ENCODE results near the gene C5orf15. TPM values are rescaled to one million over a fixed set of nuclear protein-coding genes. Genes with fewer than 3 reads are reported as not detected.

The C5orf15 gene
- total and polyA plus RNA-seq, 2 experiments from 2014 or later: 37.7 to 61.4 TPM

DNA sequence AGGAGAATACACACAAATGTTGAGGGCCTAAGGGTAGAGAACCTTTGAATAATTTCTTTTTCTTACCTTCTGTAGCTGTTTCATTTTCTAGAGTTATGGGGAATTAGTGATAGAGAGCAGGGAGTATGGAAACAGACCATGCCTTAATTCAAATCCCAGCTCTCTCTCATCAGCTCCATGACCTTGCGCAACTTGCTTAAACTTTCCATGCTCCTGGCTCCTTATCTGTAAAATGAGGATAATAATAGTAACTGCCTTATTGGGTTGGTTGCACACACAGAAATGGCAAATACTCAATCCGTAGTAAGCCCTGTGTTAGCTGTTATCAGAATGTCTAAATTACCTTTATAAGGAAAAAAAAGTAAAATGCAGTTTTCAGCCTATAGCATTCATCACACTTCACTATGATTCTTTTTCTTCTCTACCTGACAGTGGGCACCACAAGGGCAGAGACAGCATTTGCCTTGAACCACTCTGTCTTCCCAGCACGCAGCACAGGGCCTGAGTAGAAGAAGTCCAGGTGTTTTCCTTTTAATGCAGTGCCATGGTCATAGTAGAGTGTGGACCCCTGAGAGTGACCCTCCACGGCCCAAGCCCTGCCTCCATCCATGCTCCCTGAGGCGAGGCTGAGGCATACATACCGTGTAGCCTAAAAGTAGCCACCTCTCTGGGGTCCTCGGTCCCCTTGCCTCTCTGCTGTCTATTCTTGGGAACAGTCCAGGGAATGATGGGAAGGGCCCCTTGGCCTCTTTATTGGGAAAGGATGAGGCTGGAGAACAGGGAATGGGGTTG lies 17.4 kb downstream of the C5orf15 start:
- no peaks in the 10 kb centered on the region for H3F3A ChIP-seq (replicated peaks; ENCODE audit: low read depth)
- no peaks in the 10 kb centered on the region for H3K4me1 ChIP-seq (ENCODE audit: insufficient read depth)
- no peak overlapping the region for H2AFZ ChIP-seq
- peaks cover 10% of the 10 kb centered on the region for H3K4me1 Mint-ChIP-seq
- H3K9me3 Mint-ChIP-seq: no peaks in the 10 kb centered on the region
- H3K36me3 ChIP-seq (ENCODE audit: insufficient read depth): no peaks in the 10 kb centered on the region
- no peaks in the 10 kb centered on the region; the same call in 1 of the 2 replicates for H3K9me2 ChIP-seq (ENCODE audit: insufficient read depth)
- H3K4me3 Mint-ChIP-seq: no peak overlapping the region
- H3K27ac Mint-ChIP-seq: no peak overlapping the region
- no peak overlapping the region for H3K27ac ChIP-seq (ENCODE audit: low read depth)
- no peak for TF ChIP-seq CREB1 (CRISPR knock-in tag; IDR thresholded peaks at IDR 0.05; ENCODE audit: low read depth)
- TF ChIP-seq, protein P1, sequence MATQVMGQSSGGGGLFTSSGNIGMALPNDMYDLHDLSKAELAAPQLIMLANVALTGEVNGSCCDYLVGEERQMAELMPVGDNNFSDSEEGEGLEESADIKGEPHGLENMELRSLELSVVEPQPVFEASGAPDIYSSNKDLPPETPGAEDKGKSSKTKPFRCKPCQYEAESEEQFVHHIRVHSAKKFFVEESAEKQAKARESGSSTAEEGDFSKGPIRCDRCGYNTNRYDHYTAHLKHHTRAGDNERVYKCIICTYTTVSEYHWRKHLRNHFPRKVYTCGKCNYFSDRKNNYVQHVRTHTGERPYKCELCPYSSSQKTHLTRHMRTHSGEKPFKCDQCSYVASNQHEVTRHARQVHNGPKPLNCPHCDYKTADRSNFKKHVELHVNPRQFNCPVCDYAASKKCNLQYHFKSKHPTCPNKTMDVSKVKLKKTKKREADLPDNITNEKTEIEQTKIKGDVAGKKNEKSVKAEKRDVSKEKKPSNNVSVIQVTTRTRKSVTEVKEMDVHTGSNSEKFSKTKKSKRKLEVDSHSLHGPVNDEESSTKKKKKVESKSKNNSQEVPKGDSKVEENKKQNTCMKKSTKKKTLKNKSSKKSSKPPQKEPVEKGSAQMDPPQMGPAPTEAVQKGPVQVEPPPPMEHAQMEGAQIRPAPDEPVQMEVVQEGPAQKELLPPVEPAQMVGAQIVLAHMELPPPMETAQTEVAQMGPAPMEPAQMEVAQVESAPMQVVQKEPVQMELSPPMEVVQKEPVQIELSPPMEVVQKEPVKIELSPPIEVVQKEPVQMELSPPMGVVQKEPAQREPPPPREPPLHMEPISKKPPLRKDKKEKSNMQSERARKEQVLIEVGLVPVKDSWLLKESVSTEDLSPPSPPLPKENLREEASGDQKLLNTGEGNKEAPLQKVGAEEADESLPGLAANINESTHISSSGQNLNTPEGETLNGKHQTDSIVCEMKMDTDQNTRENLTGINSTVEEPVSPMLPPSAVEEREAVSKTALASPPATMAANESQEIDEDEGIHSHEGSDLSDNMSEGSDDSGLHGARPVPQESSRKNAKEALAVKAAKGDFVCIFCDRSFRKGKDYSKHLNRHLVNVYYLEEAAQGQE (IDR thresholded peaks at IDR 0.05; ENCODE audit: unreplicated experiment): no peak
- TF ChIP-seq ZNF114 (CRISPR knock-in tag; IDR thresholded peaks at IDR 0.05): no peak
- TF ChIP-seq ZNF331 (CRISPR knock-in tag; IDR thresholded peaks at IDR 0.05; ENCODE audit: low read depth): no peak
- no peak for TF ChIP-seq STAT1 (IDR thresholded peaks at IDR 0.05; ENCODE audit: unreplicated experiment)
- TF ChIP-seq, protein P2, sequence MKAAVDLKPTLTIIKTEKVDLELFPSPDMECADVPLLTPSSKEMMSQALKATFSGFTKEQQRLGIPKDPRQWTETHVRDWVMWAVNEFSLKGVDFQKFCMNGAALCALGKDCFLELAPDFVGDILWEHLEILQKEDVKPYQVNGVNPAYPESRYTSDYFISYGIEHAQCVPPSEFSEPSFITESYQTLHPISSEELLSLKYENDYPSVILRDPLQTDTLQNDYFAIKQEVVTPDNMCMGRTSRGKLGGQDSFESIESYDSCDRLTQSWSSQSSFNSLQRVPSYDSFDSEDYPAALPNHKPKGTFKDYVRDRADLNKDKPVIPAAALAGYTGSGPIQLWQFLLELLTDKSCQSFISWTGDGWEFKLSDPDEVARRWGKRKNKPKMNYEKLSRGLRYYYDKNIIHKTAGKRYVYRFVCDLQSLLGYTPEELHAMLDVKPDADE (IDR thresholded peaks at IDR 0.05): no peak
- TF ChIP-seq NANOG (IDR thresholded peaks at IDR 0.05; ENCODE audit: borderline replicate concordance): no peak
- no peak for TF ChIP-seq POLR2AphosphoS5 (IDR thresholded peaks at IDR 0.05; ENCODE audit: low read depth)
- TF ChIP-seq, protein P3, sequence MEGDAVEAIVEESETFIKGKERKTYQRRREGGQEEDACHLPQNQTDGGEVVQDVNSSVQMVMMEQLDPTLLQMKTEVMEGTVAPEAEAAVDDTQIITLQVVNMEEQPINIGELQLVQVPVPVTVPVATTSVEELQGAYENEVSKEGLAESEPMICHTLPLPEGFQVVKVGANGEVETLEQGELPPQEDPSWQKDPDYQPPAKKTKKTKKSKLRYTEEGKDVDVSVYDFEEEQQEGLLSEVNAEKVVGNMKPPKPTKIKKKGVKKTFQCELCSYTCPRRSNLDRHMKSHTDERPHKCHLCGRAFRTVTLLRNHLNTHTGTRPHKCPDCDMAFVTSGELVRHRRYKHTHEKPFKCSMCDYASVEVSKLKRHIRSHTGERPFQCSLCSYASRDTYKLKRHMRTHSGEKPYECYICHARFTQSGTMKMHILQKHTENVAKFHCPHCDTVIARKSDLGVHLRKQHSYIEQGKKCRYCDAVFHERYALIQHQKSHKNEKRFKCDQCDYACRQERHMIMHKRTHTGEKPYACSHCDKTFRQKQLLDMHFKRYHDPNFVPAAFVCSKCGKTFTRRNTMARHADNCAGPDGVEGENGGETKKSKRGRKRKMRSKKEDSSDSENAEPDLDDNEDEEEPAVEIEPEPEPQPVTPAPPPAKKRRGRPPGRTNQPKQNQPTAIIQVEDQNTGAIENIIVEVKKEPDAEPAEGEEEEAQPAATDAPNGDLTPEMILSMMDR (conservative IDR thresholded peaks at IDR 0.05; ENCODE audit: low read depth in 2 of 2): no peak
- TF ChIP-seq, protein P4, sequence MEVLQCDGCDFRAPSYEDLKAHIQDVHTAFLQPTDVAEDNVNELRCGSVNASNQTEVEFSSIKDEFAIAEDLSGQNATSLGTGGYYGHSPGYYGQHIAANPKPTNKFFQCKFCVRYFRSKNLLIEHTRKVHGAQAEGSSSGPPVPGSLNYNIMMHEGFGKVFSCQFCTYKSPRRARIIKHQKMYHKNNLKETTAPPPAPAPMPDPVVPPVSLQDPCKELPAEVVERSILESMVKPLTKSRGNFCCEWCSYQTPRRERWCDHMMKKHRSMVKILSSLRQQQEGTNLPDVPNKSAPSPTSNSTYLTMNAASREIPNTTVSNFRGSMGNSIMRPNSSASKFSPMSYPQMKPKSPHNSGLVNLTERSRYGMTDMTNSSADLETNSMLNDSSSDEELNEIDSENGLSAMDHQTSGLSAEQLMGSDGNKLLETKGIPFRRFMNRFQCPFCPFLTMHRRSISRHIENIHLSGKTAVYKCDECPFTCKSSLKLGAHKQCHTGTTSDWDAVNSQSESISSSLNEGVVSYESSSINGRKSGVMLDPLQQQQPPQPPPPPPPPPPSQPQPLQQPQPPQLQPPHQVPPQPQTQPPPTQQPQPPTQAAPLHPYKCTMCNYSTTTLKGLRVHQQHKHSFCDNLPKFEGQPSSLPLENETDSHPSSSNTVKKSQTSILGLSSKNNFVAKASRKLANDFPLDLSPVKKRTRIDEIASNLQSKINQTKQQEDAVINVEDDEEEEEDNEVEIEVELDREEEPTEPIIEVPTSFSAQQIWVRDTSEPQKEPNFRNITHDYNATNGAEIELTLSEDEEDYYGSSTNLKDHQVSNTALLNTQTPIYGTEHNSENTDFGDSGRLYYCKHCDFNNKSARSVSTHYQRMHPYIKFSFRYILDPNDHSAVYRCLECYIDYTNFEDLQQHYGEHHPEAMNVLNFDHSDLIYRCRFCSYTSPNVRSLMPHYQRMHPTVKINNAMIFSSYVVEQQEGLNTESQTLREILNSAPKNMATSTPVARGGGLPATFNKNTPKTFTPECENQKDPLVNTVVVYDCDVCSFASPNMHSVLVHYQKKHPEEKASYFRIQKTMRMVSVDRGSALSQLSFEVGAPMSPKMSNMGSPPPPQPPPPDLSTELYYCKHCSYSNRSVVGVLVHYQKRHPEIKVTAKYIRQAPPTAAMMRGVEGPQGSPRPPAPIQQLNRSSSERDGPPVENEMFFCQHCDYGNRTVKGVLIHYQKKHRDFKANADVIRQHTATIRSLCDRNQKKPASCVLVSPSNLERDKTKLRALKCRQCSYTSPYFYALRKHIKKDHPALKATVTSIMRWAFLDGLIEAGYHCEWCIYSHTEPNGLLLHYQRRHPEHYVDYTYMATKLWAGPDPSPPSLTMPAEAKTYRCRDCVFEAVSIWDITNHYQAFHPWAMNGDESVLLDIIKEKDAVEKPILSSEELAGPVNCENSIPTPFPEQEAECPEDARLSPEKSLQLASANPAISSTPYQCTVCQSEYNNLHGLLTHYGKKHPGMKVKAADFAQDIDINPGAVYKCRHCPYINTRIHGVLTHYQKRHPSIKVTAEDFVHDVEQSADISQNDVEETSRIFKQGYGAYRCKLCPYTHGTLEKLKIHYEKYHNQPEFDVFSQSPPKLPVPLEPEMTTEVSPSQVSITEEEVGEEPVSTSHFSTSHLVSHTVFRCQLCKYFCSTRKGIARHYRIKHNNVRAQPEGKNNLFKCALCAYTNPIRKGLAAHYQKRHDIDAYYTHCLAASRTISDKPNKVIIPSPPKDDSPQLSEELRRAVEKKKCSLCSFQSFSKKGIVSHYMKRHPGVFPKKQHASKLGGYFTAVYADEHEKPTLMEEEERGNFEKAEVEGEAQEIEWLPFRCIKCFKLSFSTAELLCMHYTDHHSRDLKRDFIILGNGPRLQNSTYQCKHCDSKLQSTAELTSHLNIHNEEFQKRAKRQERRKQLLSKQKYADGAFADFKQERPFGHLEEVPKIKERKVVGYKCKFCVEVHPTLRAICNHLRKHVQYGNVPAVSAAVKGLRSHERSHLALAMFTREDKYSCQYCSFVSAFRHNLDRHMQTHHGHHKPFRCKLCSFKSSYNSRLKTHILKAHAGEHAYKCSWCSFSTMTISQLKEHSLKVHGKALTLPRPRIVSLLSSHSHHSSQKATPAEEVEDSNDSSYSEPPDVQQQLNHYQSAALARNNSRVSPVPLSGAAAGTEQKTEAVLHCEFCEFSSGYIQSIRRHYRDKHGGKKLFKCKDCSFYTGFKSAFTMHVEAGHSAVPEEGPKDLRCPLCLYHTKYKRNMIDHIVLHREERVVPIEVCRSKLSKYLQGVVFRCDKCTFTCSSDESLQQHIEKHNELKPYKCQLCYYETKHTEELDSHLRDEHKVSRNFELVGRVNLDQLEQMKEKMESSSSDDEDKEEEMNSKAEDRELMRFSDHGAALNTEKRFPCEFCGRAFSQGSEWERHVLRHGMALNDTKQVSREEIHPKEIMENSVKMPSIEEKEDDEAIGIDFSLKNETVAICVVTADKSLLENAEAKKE (CRISPR knock-in tag; IDR thresholded peaks at IDR 0.05): no peak
- TF ChIP-seq EZH2 (IDR thresholded peaks at IDR 0.05; ENCODE audit: low read depth, unreplicated experiment): no peak
- TF ChIP-seq EZH2phosphoT487 (IDR thresholded peaks at IDR 0.05; ENCODE audit: unreplicated experiment): no peak
- no peak for TF ChIP-seq JUNB (IDR thresholded peaks at IDR 0.05; ENCODE audit: unreplicated experiment)
- ATAC-seq: no peak
- H3K27me3 Mint-ChIP-seq (ENCODE audit: insufficient read depth, low read depth, poor library complexity): no peaks in the 10 kb centered on the region
- H3K4me2 ChIP-seq: no peak overlapping the region
- H3K4me3 ChIP-seq: no peak overlapping the region
- H3K36me3 Mint-ChIP-seq (ENCODE audit: low read depth): peaks cover 9% of the 10 kb centered on the region; the same call in 2 of the 3 replicates
- DNase-seq (ENCODE audit: low spot score): no peak
- no peaks in the 10 kb centered on the region for H4K20me1 ChIP-seq (replicated peaks; ENCODE audit: insufficient read depth)
- H3K27me3 ChIP-seq (ENCODE audit: insufficient read depth): no peaks in the 10 kb centered on the region
- no peaks in the 10 kb centered on the region for H3K79me2 ChIP-seq (replicated peaks; ENCODE audit: insufficient read depth)
